SU-DHL-6 (cell line): ENCODE results near the gene NKAPD1.

Source experiments
- EZH2phosphoT487 ChIP-seq: fragments of 200-600 bp; sonication (generic), shearing (Covaris generic); conservative IDR thresholded peaks from 2 replicates; pipeline ENCODE4 v1.6.1; 2018; ENCODE audit warnings: mild to moderate bottlenecking, antibody characterized with exemption, low read length, moderate library complexity, mixed read lengths
- TF ChIP-seq, protein P1 (sequence below): fragments of 200-600 bp; sonication (generic); IDR thresholded peaks from one replicate; pipeline ENCODE4 v1.5.1; 2017; ENCODE audit warnings: antibody characterized with exemption, mild to moderate bottlenecking, low read length, moderate library complexity; ENCODE audit not compliant: insufficient read depth, poor library complexity, severe bottlenecking

DNA sequence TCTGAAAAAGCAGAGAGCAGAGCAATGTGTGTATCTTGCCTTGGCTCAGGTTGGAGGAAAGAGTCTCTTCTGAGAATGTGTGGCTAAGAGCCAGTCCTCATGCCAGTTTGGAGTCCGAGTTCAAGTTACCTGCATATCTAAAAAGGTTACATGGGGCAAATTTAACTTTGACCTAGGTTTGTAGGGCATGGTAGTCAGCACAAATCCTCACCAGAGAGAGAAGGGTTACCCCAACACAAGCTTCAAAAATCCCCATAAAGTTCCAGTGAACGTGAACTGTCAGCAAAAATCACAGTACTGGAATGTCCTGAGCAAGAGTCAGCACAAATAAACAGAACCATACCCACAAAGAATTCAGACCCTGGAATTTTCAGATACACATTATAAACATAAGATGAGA, 26.4 kb downstream of the NKAPD1 start:
- TF ChIP-seq, protein P1, sequence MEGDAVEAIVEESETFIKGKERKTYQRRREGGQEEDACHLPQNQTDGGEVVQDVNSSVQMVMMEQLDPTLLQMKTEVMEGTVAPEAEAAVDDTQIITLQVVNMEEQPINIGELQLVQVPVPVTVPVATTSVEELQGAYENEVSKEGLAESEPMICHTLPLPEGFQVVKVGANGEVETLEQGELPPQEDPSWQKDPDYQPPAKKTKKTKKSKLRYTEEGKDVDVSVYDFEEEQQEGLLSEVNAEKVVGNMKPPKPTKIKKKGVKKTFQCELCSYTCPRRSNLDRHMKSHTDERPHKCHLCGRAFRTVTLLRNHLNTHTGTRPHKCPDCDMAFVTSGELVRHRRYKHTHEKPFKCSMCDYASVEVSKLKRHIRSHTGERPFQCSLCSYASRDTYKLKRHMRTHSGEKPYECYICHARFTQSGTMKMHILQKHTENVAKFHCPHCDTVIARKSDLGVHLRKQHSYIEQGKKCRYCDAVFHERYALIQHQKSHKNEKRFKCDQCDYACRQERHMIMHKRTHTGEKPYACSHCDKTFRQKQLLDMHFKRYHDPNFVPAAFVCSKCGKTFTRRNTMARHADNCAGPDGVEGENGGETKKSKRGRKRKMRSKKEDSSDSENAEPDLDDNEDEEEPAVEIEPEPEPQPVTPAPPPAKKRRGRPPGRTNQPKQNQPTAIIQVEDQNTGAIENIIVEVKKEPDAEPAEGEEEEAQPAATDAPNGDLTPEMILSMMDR, result no peak
- TF ChIP-seq EZH2phosphoT487, result no peak
